Posterior vena cava (tissue), 2 donors: ENCODE results near the gene ST6GALNAC1. TPM values are rescaled to one million over a fixed set of nuclear protein-coding genes. Genes with fewer than 3 reads are reported as not detected.
"Not testable (repeated sequence)": the region's sequence is repeated elsewhere in the genome, so short reads cannot be mapped to it uniquely, and the experiment has no call there.

Source experiments
- DNase-seq: peaks from one replicate; pipeline ENCODE4 v3.0.0-alpha.2; 2020; ENCODE audit warnings: low spot score
- intact Hi-C, 2 donors: fragments of 100-400 bp; cut with DNase I; formaldehyde crosslinking; loops; one replicate each; pipeline versions ENCODE4 v1.14.1 to v1.14.2; 2022 to 2023
- total RNA-seq, 2 donors: library from RNA; stranded (reverse); fragmentation: NEBNext Ultra II Directional; extraction: Animal tissue kit (Norgen Biotek cat#: 25700); gene quantifications; one replicate each; pipeline ENCODE4 v1.2.1, GENCODE V29; 2021
- donor health status: DM: yes; HTN: yes; CAD: no.
- donor health status: DM: yes; HTN: yes; CAD: no.

The ST6GALNAC1 gene
- total RNA-seq, 2 donors from 2014 or later, result 2.0 to 2.3 TPM

DNA sequence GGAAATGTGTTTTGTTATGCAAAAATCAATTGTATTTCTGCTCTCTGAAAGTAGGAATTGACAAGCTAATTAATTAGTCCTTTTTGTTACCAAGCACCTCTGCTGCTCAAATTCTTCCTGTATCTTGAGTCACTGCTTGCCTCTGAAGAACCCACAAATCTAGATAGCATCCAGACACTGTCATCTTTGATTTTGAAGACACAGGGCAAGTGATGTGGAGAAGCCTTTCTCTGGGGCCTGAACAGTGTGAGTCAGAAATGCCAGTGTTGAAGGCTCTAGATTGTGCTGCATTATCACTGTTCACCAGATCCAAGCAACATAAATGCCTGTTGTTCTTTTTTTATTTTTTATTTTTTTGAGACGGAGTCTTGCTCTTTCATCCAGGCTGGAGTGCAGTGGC lies 10.9 kb upstream of the ST6GALNAC1 start:
- intact Hi-C loops, result no loop called here

DNA sequence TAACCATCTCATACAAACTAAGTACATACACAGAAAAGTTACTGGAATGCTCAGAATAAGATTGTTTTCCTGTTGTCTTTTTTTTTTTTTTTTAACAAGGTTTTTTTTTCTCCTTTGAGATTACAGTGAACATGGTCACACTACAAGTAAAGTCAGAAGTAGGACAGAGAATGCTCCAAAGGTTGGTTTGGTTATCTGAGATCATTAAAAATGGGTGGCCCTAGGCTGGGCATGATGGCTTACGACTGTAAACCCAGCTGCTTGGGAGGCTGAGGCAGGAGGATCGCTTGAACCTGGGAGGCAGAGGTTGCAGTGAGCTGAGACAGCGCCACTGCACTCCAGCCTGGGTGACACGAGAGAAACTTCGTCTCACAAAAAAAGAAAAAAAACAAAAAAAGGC lies 6.9 kb upstream of the ST6GALNAC1 start:
- intact Hi-C loops, result no loop called here
- no peak for DNase-seq

More for the DNA sequence above, 10.9 kb upstream of the ST6GALNAC1 start:
- DNase-seq, result no peak

DNA sequence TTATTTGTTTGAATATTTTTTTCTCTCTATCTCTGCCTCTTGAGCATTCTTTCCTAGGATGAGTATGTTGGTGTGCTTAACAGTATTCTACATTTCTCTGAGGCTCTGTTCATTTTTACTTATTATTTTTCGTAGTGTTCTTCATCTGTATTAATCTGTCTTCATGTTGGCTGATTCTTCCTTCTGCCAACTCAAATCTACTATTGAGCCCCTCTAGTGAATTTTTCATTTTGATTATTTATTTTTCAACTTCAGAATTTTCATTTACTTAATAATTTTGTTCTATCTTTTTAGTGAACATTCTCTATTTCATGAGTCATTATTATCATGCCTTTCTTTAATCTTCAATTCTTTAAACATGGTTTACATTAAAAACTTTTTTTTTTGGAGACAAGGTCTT lies 3.2 kb upstream of the ST6GALNAC1 start:
- intact Hi-C loops, result no loop called here
- no peak for DNase-seq

DNA sequence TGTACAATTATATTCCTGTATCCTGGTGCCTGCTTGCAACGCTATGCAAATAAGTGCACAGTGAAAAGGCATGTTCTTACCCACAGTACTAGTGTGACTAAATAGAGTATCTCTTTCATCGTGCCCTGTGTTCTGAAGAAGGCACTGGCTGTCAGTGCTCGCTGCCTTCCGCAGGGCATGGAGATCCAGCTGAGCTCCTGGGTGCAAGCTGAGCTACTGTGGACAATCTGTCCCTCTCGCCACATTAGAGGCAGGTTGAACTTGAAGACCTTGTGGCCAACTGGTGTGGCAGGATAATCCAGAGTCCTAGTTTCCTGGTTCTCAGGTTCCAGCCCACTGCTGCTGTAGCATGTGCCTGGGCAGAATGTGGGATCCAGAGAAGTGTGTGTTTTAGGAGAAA lies 1.9 kb upstream of the ST6GALNAC1 start:
- DNase-seq, result no peak
- intact Hi-C loops, result no loop called here

DNA sequence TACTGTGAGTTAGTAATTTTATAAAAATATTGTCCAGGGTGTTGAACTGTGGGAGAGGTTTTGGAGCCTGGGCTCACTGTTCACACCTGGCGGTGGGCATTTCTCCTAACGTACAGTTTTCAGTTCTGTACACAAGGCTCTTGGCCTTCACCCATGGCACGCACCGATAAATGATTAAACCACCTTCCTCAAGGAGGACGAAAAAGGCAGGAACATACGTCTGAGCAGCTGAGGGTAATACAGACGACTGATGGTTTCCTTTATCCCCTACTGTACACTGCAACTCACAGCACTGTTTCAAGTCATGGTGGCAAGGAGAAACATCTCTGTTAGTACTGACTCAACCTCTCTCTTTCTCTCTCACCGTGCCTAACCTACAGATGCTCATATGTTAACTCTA lies 1.4 kb upstream of the ST6GALNAC1 start:
- intact Hi-C loops, result no loop called here
- no peak for DNase-seq

DNA sequence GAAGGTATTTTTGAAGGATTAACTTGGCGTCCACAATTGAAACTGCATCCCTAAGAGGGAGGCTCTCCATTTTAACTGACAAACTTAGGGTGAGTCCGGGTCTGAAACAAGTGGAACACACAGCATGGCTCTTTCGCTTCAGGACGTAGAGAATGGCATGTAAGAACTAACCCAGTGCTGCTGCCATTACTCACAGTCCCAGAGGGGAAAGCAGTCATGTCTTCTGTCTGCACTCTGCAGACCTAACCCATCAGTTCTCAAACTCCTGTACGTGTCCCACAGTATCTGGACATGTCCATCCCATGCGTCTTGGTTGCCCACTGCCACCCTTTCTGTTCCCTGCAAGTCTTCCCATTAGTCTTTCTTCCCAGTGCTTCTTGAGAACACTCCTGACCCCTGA lies 563 bp downstream of the ST6GALNAC1 start:
- intact Hi-C loops, result no loop called here
- no peak for DNase-seq

DNA sequence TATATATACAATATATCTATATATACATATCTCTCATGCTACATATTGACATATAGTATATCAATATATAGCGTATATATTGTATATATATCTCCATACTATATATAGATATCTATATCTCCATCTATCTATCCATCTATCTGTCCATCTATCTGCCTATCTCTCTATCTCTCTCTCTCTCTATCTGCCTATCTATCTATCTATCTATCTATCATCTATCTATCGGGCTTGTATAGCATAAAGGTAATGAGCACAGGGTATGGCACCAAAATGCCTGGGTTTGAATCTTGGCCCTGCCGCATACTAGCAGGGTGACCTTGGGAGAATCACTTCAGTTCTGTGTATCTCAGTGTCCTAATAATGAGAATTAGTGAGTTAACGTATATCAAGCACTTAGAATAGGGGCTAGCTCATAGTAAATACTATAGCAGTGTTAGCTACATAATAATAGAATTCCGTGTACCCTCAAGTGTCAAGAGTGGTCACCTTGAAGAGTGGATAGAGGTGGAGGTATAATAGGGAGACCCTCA lies 1.5 kb downstream of the ST6GALNAC1 start:
- DNase-seq, result no peak

DNA sequence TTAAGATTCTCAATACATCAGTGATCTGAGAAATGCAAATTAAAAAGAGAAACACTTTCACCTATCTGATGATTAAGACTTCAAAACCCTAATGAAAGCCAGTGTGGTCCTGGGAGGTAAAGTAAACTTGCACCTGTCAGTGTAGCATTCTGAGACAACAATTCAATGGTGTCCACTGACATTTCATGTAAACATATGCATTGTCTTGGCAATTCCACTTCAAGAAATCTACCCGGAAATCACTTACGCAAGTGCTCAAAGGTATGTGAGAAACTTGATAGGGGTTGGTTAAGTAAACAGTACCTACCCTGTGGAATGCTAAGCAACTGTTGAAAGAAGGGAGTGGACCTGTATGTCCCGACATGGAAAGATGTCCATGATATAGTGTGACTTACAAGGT lies 2.1 kb downstream of the ST6GALNAC1 start:
- intact Hi-C loops, result no loop called here
- no peak for DNase-seq

More for the DNA sequence above, 1.5 kb downstream of the ST6GALNAC1 start:
- intact Hi-C loops, result no loop called here

DNA sequence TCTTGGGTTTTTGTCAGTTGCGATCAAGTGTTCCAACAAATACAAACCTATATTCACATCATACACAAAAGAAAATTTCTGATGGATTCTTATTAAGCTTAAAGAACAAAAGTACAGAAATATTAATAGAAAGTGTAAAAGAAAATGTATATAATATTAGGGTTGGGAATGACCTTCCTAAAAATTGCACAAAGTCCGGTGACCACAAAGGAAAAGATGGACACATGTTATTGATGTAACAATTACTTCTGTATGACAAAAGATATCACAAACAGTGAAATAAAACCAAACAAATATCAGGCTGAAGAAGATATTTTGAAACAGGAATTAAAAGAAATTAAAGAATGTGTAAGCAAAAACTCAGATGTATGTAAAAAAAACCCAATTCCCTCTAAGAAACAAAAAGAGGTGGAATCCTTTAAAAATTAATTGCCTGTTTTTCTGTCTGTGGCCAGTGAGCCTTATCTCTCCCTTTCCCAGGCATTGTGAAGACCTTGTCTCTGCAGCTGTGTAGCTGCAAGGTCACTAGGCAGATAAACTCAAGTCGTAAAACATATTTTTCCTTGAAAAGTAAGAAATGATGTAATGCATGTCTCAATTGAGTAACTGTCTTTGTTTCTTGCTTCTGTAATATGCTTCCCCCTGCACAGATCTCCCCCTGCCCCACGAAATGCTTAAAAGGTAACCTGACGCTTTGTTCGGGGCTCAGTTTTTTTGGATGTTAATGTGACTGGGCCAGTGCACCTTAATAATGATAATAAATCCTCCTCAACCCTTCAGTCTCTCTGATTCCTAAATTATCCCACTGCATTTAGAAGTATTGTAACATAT lies 2.8 kb downstream of the ST6GALNAC1 start:
- intact Hi-C loops, result no loop called here
- DNase-seq, result no peak

DNA sequence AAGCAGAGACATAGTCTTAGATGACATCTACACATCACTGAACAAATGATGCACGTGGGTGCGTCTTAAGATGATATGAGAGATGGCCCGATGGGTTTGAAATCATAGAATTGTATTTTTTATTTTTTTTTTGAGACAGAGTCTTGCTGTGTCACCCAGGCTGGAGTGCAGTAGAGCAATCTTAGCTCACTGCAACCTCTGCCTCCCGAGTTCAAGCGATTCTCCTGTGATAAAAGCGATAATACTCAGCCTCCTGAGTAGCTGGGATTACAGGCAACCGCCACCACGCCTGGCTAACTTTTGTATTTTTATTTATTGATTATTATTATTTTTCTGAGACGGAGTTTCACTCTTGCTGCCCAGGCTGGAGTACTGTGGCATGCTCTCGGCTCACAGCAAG lies 5.3 kb downstream of the ST6GALNAC1 start:
- intact Hi-C loops, result loop anchor here in 1 of 2 donors (5.0 kb wide), 1 partner anchor 181 kb away; no protein-coding TSS in a partner anchor
- DNase-seq, result no peak

DNA sequence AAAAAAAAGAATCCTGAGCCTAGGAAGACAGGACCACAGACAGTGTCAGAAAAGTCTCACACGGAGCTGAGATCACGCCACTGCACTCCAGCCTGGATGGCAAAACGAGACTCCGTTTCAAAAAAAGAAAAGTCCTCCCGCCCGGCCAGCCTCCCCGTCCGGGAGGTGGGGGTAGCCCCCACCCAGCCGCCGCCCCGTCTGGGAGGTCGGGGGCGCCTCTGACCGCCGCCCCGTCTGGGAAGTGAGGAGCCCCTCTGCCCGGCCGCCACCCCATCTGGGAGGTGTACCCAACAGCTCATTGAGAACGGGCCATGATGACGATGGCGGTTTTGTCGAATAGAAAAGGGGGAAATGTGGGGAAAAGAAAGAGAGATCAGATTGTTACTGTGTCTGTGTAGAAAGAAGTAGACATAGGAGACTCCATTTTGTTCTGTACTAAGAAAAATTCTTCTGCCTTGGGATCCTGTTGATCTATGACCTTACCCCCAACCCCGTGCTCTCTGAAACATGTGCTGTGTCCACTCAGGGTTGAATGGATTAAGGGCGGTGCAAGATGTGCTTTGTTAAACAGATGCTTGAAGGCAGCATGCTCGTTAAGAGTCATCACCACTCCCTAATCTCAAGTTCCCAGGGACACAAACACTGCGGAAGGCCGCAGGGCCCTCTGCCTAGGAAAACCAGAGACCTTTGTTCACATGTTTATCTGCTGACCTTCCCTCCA lies 6.9 kb downstream of the ST6GALNAC1 start:
- not testable (repeated sequence) for DNase-seq
- intact Hi-C loops, result loop anchor here in 1 of 2 donors (5.0 kb wide), 1 partner anchor 179 kb away; no protein-coding TSS in a partner anchor

DNA sequence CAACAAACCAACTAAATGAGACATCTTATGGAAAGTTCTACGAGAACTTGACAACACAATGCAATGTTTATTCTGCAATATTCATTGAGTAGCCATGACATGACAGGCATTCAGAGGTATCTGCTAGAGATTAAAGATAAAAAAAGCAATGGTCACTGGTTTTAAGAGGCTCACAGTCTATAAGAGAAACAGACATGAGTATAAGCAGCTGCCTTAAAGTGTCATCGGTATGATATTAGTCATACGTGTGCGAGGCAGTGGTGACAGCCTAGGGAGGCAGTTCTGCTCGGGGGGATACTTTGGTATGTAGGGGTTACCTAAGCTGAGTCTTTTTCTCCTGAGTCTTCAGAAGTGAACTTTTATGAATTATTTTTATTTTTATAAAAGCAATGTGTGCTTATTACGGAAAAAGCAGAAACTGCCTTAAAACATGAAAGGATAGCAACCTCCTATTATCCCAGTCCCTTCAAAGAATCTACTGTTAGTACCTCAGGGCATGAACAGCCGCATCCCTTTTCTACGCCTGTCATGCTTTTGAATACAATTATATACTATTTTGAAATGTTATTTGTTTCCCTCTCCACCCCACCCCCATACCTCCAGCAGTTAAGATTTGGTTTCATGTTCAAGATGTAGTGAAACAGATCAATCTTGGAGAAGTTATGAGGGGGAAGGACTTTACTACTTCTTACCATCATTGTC lies 7.7 kb downstream of the ST6GALNAC1 start:
- intact Hi-C loops, result loop anchor here in 1 of 2 donors (5.0 kb wide), 1 partner anchor 179 kb away; no protein-coding TSS in a partner anchor

DNA sequence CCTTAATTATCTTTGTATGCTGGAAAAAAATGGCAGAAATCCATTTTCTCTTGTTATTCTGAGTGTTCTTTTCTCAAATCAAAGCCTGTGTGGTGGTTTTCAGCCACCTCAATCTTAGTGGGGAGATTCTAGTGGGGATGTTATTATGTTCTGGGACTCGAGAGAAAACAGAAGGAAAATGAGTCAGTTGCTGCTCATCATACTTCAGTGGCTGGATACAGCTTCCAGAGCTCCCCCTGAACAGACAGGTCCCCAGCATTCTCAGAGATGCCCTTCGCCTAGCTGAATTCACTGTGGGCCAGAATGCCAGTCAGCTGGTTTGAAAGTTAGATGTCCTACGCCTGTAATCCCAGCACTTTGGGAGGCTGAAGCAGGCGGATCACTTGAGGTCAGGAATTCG lies 8.5 kb downstream of the ST6GALNAC1 start:
- DNase-seq, result no peak
- intact Hi-C loops, result loop anchor here in 1 of 2 donors (5.0 kb wide), 1 partner anchor 178 kb away; no protein-coding TSS in a partner anchor

More for the DNA sequence above, 7.7 kb downstream of the ST6GALNAC1 start:
- no peak for DNase-seq

DNA sequence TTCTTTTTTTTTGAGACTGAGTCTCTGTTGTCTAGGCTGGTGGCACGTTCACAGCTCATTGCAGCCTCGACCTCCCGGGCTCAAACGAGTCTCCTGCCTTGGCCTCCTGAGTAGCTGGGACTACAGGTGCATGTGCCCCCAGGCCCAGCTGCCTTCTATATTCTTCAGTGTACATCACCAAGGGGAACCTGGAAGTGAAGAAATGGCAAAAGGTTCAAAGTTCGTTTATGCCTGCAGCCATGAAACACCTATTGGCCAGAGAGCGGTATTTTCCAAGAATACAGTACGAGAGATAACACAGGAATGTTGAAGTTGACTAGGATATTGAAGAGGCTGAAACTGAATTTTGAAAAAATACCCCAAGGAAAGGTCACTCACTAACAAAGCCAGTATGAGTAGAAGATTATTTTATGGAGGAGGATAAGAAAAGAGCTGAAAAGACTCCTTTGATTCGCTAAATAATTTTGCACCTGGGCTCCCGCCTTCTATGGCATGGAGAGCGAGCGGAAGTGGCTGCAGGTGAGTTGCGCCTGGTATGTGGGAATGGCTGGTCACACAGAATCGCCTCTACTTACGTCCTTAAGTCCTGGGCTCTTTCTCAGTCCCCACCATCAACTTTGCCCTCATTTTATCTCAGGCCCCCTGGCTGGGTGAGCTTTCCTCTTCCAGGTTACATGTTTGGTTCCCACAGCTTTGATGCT lies 9.8 kb downstream of the ST6GALNAC1 start:
- DNase-seq, result no peak
- intact Hi-C loops, result no loop called here

DNA sequence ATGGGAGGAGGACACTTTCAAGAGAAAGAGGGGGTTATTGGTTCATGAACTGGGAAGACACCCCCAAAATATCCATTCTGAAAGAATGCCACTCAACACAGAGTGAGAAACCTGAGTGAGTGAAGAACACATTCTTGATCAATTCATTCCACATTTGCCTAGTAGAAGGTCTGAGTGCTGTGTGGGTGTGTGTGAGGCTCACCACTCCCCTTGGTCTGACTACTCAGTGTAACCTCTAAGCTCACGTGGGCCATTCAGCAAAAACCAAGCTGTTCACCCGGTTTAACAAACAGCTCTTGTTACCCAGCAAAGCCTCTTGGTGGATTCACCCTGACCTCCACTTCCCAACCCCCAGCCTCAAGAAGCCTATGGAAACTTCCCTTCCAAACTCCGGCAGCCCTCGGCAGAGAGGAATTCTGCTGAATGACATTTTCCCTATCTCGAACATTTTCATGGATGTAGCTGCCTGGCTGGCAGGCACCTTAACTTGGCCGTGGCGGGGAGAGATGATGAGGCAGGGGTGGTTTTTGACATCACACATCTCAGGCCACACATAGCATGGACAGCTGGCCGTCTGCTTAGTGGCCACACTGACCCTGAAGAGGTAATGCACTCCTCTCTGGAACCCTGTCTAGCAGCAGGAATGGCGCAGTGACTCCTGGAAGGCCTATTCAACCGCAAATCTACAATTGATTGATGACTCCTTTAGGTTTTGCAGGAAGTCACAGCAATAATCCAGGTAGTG lies 11.6 kb downstream of the ST6GALNAC1 start:
- DNase-seq, result no peak
- intact Hi-C loops, result no loop called here

DNA sequence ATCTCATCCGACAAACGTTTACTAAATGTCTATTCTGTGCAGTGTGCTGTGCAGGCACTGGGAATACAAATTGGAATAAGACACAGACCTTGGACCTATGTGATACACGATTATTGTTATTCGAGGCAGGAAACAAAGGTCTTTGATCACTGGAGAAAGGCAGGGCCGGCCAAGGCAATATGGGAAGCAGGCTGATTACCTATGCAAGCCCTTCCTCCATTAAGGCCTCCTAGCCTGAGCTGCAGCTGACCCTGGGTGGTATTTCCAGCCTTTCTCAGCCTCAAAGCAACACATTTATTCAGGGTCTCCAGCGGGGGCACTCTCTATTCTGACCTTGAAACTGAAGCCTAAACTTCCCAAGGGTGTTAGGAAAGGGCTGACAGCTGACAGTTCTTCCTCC lies 13.4 kb downstream of the ST6GALNAC1 start:
- DNase-seq, result no peak
- intact Hi-C loops, result no loop called here

DNA sequence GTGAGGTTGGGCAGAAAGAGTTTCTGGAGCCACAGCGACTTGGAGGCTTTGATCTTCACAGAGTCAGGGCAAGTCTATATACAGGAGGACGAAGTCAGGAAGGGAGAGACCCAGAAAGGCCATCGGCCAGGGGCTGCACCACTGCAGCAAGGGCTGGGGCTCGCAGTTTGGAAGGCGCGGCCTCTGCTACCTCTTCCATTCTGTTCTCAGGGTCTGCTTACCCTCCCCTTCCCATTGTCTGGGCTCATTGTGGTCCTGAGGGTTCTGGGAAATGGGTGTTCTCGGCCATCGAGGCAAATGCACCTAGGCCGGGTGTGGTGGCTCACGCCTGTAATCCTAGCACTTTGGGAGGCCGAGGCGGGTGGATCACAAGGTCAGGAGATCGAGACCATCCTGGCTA lies 16.0 kb downstream of the ST6GALNAC1 start:
- DNase-seq, result no peak
- intact Hi-C loops, result loop anchor here in 1 of 2 donors (10.0 kb wide), 1 partner anchor 103 kb away; no protein-coding TSS in a partner anchor

DNA sequence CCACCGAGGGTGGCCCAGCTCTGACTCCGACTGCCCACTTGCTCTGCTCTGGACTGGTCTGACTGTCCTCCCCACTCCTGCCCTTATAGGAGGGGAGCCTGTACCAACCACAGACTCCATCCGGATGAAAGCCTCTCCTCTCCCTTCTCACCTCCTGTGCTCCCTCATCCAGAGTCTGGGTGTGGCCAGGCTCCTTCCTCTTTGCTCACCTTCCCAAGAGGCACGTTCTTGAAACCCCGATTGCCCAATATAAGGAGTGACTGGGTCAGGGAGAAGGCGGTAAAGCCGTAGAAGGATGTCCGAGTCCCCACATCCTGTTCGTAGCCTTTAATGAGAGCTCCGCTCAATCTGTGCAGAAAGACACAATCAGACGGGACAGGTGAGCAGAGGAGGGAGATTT lies 17.1 kb downstream of the ST6GALNAC1 start:
- no peak for DNase-seq
- intact Hi-C loops, result loop anchor here in 1 of 2 donors (10.0 kb wide), 1 partner anchor 102 kb away; no protein-coding TSS in a partner anchor
